ENCODE results near the gene HDAC5.

DNA sequence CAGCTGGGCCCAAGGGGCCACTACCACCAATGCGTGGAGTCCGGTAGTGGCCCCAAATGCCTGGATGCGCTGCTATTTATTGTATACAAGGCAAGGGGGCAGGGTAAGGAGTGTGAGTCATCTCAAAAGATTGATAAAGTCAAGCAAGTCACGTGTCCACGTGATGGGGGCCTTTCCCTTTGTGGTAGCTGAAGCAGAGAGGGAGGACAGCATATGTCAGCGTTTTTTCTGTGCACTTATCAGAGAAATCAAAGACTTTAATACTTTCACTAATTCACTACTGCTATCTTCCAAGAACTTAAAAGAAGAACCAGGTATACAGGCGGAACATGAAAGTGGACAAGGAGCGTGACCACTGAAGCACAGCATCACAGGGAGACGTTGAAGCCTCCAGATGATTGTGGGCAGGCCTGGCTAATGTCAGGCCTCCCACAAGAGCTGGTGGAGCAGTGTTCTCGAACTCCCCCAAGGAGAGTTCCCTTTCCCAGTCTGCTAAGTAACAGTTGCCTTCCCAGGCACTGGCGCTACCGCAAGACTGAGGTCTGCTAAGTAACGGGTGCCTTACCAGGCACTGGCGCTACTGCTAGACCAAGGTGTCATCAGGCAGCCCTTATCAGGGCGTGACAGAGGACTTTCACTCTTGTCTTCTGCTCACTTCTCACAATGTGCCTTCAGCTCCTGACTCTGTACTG lies 36.2 kb upstream of the HDAC5 start:
- TF ChIP-seq, protein P1, sequence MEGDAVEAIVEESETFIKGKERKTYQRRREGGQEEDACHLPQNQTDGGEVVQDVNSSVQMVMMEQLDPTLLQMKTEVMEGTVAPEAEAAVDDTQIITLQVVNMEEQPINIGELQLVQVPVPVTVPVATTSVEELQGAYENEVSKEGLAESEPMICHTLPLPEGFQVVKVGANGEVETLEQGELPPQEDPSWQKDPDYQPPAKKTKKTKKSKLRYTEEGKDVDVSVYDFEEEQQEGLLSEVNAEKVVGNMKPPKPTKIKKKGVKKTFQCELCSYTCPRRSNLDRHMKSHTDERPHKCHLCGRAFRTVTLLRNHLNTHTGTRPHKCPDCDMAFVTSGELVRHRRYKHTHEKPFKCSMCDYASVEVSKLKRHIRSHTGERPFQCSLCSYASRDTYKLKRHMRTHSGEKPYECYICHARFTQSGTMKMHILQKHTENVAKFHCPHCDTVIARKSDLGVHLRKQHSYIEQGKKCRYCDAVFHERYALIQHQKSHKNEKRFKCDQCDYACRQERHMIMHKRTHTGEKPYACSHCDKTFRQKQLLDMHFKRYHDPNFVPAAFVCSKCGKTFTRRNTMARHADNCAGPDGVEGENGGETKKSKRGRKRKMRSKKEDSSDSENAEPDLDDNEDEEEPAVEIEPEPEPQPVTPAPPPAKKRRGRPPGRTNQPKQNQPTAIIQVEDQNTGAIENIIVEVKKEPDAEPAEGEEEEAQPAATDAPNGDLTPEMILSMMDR (conservative IDR thresholded peaks at IDR 0.05 in 1 of 2, IDR thresholded peaks at IDR 0.05 in 1 of 2; ENCODE audit: low read depth in 1 of 2, low read length in 2 of 2), result no peak
- no peak for TF ChIP-seq EZH2 (IDR thresholded peaks at IDR 0.05; ENCODE audit: low read length, missing control alignments)
